Panc1 (cell line): ENCODE data around the gene DEDD. TPM values are rescaled to one million over a fixed set of nuclear protein-coding genes. Genes with fewer than 3 reads are reported as not detected.

Experiments
- ATAC-seq: fragments of 200-7000 bp; cut with Tn5 transposase; 2 replicates; pipeline ENCODE4 v1.9.1; 2020; ENCODE audit warnings: mild to moderate bottlenecking, moderate library complexity
- BruUV-seq: library from RNA; stranded (reverse); fragments of 400-500 nt; replicated peaks from 2 replicates; lab custom pipeline; 2021; lab: Mats Ljungman, UMichigan
- CTCF ChIA-PET: fragments of 300-600 bp; sonication (Branson Sonifier 250); formaldehyde crosslinking; loops from one replicate; lab custom pipeline; 2022; ENCODE audit warnings: antibody characterized with exemption; lab: Charles Lee
- POLR2A ChIA-PET: fragments of 300-600 bp; sonication (Branson Sonifier 250); formaldehyde crosslinking; loops from one replicate; lab custom pipeline; 2022; ENCODE audit warnings: antibody characterized with exemption; lab: Charles Lee
- DNase-seq: peaks from one replicate; pipeline ENCODE4 v3.0.0-alpha.2; 2010; ENCODE audit warnings: low read depth, low spot score
- H3K27ac ChIP-seq: 2 replicates; pipeline ENCODE4 v1.5.1; 2011; ENCODE audit warnings: mild to moderate bottlenecking, low read length, inconsistent platforms
- H3K27me3 ChIP-seq: fragments of 200-500 bp; sonication (Bioruptor generic); 2 replicates; pipeline ENCODE4 v1.6.0; 2014; ENCODE audit warnings: low read length, inconsistent platforms; ENCODE audit not compliant: control insufficient read depth, insufficient read depth
- H3K36me3 ChIP-seq: fragments of 200-500 bp; sonication (Bioruptor generic); 2 replicates; pipeline ENCODE4 v1.5.1; 2014; ENCODE audit warnings: inconsistent platforms, mild to moderate bottlenecking, low read length, moderate library complexity; ENCODE audit not compliant: control insufficient read depth, insufficient read depth
- H3K4me1 ChIP-seq: 2 replicates; pipeline ENCODE4 v1.5.1; 2011; ENCODE audit warnings: inconsistent platforms, mild to moderate bottlenecking, low read length, moderate library complexity; ENCODE audit not compliant: control insufficient read depth, insufficient read depth
- H3K4me3 ChIP-seq, 2 experiments: 2 replicates each; pipeline ENCODE4 v1.5.1; 2011 to 2012; ENCODE audit warnings: low read depth in 2 of 2, low read length in 2 of 2, mild to moderate bottlenecking in 2 of 2, inconsistent platforms in 1 of 2, moderate library complexity in 1 of 2
- H3K9me3 ChIP-seq: fragments of 200-500 bp; sonication (Bioruptor generic); 2 replicates; pipeline ENCODE4 v1.5.1; 2014; ENCODE audit warnings: low read depth, mild to moderate bottlenecking, inconsistent platforms, low read length, moderate library complexity; ENCODE audit not compliant: control insufficient read depth, insufficient read depth
- POLR2AphosphoS5 ChIP-seq: IDR thresholded peaks from 2 replicates; pipeline ENCODE4 v1.6.1; 2012; ENCODE audit warnings: mild to moderate bottlenecking, low read depth, low read length, moderate library complexity
- REST ChIP-seq, 2 experiments: IDR thresholded peaks; 2 replicates each; pipeline ENCODE4 v1.6.1; 2011 to 2012; ENCODE audit warnings: low read depth in 2 of 2, control low read depth in 1 of 2, low read length in 1 of 2, mild to moderate bottlenecking in 1 of 2, moderate library complexity in 1 of 2; ENCODE audit not compliant: insufficient read depth in 1 of 2
- SIN3A ChIP-seq: IDR thresholded peaks from 2 replicates; pipeline ENCODE4 v1.6.1; 2012; ENCODE audit warnings: low read depth, mild to moderate bottlenecking, low read length, moderate library complexity, borderline replicate concordance; ENCODE audit not compliant: insufficient read depth
- TCF7L2 ChIP-seq: IDR thresholded peaks from 2 replicates; pipeline ENCODE4 v1.6.1; 2011; ENCODE audit warnings: mild to moderate bottlenecking, low read depth, low read length, inconsistent platforms
- in situ Hi-C: cut with HindIII; loops from 2 replicates; pipeline ENCODE4 v1.10.0; 2016; ENCODE audit warnings: low sequenced_read_pairs, low pct_unique_long_range_greater_than_20kb
- intact Hi-C: fragments of 100-400 bp; cut with micrococcal nuclease; formaldehyde crosslinking; loops from one replicate; pipeline ENCODE4 v1.10.0; 2022; ENCODE audit not compliant: unreplicated experiment
- total RNA-seq: library from RNA; stranded (reverse); gene quantifications from one replicate; pipeline ENCODE4 v1.2.1, GENCODE V29; 2021; ENCODE audit not compliant: unreplicated experiment
- TF ChIP-seq, protein P1 (sequence below): fragments of 450-650 bp; IDR thresholded peaks from 2 replicates; pipeline ENCODE4 v1.5.1; 2017; ENCODE audit warnings: mild to moderate bottlenecking

DEDD gene
- total RNA-seq, 1 experiment from 2014 or later: 42.5 TPM

GRCh38 chr1:161090617-161091016 lies 41.9 kb downstream of the DEDD start:
- no peaks in the 10 kb centered on the region for H3K9me3 ChIP-seq
- no TSS peak for BruUV-seq
- intact Hi-C loops: no loop called here
- ATAC-seq: no peak
- no peak overlapping the region for H3K4me3 ChIP-seq
- DNase-seq: no peak
- no peaks in the 10 kb centered on the region for H3K36me3 ChIP-seq
- in situ Hi-C loops: no loop called here
- no peak for TF ChIP-seq REST (IDR thresholded peaks at IDR 0.05; ENCODE audit: insufficient read depth in 1 of 2, low read depth in 2 of 2, low read length in 1 of 2)
- no peak for TF ChIP-seq POLR2AphosphoS5
- TF ChIP-seq, protein P1, sequence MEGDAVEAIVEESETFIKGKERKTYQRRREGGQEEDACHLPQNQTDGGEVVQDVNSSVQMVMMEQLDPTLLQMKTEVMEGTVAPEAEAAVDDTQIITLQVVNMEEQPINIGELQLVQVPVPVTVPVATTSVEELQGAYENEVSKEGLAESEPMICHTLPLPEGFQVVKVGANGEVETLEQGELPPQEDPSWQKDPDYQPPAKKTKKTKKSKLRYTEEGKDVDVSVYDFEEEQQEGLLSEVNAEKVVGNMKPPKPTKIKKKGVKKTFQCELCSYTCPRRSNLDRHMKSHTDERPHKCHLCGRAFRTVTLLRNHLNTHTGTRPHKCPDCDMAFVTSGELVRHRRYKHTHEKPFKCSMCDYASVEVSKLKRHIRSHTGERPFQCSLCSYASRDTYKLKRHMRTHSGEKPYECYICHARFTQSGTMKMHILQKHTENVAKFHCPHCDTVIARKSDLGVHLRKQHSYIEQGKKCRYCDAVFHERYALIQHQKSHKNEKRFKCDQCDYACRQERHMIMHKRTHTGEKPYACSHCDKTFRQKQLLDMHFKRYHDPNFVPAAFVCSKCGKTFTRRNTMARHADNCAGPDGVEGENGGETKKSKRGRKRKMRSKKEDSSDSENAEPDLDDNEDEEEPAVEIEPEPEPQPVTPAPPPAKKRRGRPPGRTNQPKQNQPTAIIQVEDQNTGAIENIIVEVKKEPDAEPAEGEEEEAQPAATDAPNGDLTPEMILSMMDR: no peak
- no peak for TF ChIP-seq TCF7L2
- no peak for TF ChIP-seq SIN3A
- ChIA-PET CTCF (no interaction called here), POLR2A (interaction anchor here (0.6 kb wide), 1 partner anchor 875 kb away, joined by 3 read pairs; no protein-coding TSS in a partner anchor)
- H3K4me1 ChIP-seq: no peaks in the 10 kb centered on the region
- H3K27ac ChIP-seq: no peak overlapping the region
- no peaks in the 10 kb centered on the region for H3K27me3 ChIP-seq

DNA sequence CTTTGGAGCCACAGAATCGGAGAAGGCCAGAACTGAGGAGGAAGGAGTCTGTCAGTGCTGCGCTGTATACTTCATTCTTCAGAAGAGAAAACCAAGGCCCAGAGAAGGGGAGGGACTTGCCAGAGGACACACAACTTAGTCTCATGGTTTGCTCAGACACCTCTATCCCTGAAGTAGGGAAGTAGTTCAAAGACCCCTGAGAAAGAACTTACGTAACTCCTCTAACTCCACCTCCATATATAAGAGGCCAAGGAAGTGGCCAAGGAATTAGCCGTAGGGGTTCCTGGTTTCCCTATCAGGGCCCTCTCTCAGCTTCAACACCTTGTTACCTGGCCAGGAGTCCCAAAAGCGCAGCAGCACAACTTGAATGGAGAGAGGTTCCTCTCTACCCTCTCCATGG lies 42.5 kb downstream of the DEDD start:
- intact Hi-C loops (no loop called here), in situ Hi-C loops (no loop called here)
- H3K4me1 ChIP-seq: no peaks in the 10 kb centered on the region
- CTCF ChIA-PET: no interaction called here
- H3K27ac ChIP-seq: no peak overlapping the region
- POLR2A ChIA-PET: no interaction called here
- no peak overlapping the region for H3K4me3 ChIP-seq
- TF ChIP-seq SIN3A (no peak), REST (IDR thresholded peaks at IDR 0.05; ENCODE audit: insufficient read depth in 1 of 2, low read depth in 2 of 2, low read length in 1 of 2) (no peak), TCF7L2 (no peak), POLR2AphosphoS5 (no peak)
- TF ChIP-seq, protein P1: no peak
- DNase-seq (no peak), ATAC-seq (no peak)
- H3K36me3 ChIP-seq: no peaks in the 10 kb centered on the region
- BruUV-seq: no TSS peak
- H3K27me3 ChIP-seq: no peaks in the 10 kb centered on the region
- H3K9me3 ChIP-seq: no peaks in the 10 kb centered on the region
